Epithelial cell of esophagus (primary cell): Measurements from ENCODE around the gene TSNAX.

Source experiments
- DNase-seq: peaks from one replicate; pipeline ENCODE4 v3.0.0; 2010; ENCODE audit warnings: low read depth
- H3K4me3 ChIP-seq: 2 replicates; pipeline ENCODE4 v1.5.1; 2011; ENCODE audit warnings: mild to moderate bottlenecking, low read length, control low read depth
- CTCF ChIP-seq: IDR thresholded peaks from 2 replicates; pipeline ENCODE4 v1.5.1; 2011; ENCODE audit warnings: low read depth, mild to moderate bottlenecking, low read length, control low read depth, inconsistent platforms; ENCODE audit not compliant: insufficient read depth; ENCODE audit errors: missing control alignments

TSNAX gene

GRCh38 chr1:231596337-231596791, 67.9 kb downstream of the TSNAX start:
- no peak overlapping the region for H3K4me3 ChIP-seq
- DNase-seq, result no peak
- TF ChIP-seq CTCF, result no peak

GRCh38 chr1:231597971-231598370, 69.5 kb downstream of the TSNAX start:
- DNase-seq, result no peak
- TF ChIP-seq CTCF, result no peak
- H3K4me3 ChIP-seq, result no peak overlapping the region

- TF ChIP-seq CTCF, result no peak
Observed at GRCh38 chr1:231600458-231600976, 72.0 kb downstream of the TSNAX start.

GRCh38 chr1:231601824-231602672, 73.6 kb downstream of the TSNAX start:
- DNase-seq, result no peak
- no peak overlapping the region for H3K4me3 ChIP-seq
- no peak for TF ChIP-seq CTCF

More at GRCh38 chr1:231600458-231600976, 72.0 kb downstream of the TSNAX start:
- no peak overlapping the region for H3K4me3 ChIP-seq
- no peak for DNase-seq

GRCh38 chr1:231602673-231602984, 74.2 kb downstream of the TSNAX start:
- TF ChIP-seq CTCF, result no peak
- DNase-seq, result no peak
- no peak overlapping the region for H3K4me3 ChIP-seq

- DNase-seq, result peak; percentile 62
Observed at GRCh38 chr1:231603598-231604275, 75.3 kb downstream of the TSNAX start.

More at GRCh38 chr1:231603598-231604275, 75.3 kb downstream of the TSNAX start:
- peak; percentile 61 for TF ChIP-seq CTCF
- peak overlapping the region; percentile 50 for H3K4me3 ChIP-seq
